ENCODE data around the gene CELA2A.

CELA2A gene

GRCh38 chr1:15449567-15449966, 7.0 kb upstream of the CELA2A start:
- Histone ChIP-seq H3K36me3 (no peaks in the 10 kb centered on the region), H3K27ac (no peak overlapping the region), H3K4me1 (no peaks in the 10 kb centered on the region), H3K27me3 (peaks cover 0 to 25% of the 10 kb centered on the region in 2 donors), H3K9me3 (no peaks in the 10 kb centered on the region), H3K4me3 (no peak overlapping the region)
- intact Hi-C loops (cut with DNase I; ENCODE audit: low total_unique reads) = no loop called here
- DNase-seq = no peak
- no peak for TF ChIP-seq CTCF (IDR thresholded peaks at IDR 0.05)

- Histone ChIP-seq H3K4me3 (no peak overlapping the region), H3K36me3 (no peaks in the 10 kb centered on the region), H3K9me3 (no peaks in the 10 kb centered on the region), H3K27me3 (peaks cover 0 to 21% of the 10 kb centered on the region in 2 donors), H3K27ac (no peak overlapping the region), H3K4me1 (no peaks in the 10 kb centered on the region)
- no peak for TF ChIP-seq CTCF (IDR thresholded peaks at IDR 0.05)
- intact Hi-C loops (cut with DNase I; ENCODE audit: low total_unique reads) = no loop called here
- DNase-seq = no peak
Measured at GRCh38 chr1:15451014-15451722, 5.4 kb upstream of the CELA2A start.

GRCh38 chr1:15452216-15452615, 4.3 kb upstream of the CELA2A start:
- no peaks in the 10 kb centered on the region for H3K36me3 ChIP-seq
- no peak overlapping the region for H3K4me3 ChIP-seq
- H3K9me3 ChIP-seq = no peaks in the 10 kb centered on the region
- peaks cover 0 to 10% of the 10 kb centered on the region in 2 donors for H3K27me3 ChIP-seq
- no peak for TF ChIP-seq CTCF (IDR thresholded peaks at IDR 0.05)
- H3K27ac ChIP-seq = no peak overlapping the region
- intact Hi-C loops (cut with DNase I; ENCODE audit: low total_unique reads) = no loop called here
- no peak for DNase-seq
- no peaks in the 10 kb centered on the region for H3K4me1 ChIP-seq

- intact Hi-C loops (cut with DNase I; ENCODE audit: low total_unique reads) = no loop called here
- TF ChIP-seq CTCF (IDR thresholded peaks at IDR 0.05) = no peak
- DNase-seq = no peak
- Histone ChIP-seq H3K4me3 (no peak overlapping the region), H3K36me3 (no peaks in the 10 kb centered on the region), H3K9me3 (no peaks in the 10 kb centered on the region), H3K4me1 (no peaks in the 10 kb centered on the region), H3K27ac (no peak overlapping the region), H3K27me3 (peaks cover 0 to 4% of the 10 kb centered on the region in 2 donors)
Measured at GRCh38 chr1:15452866-15453571, 3.5 kb upstream of the CELA2A start.

- Histone ChIP-seq H3K9me3 (no peaks in the 10 kb centered on the region), H3K27ac (no peak overlapping the region)
- intact Hi-C loops (cut with DNase I; ENCODE audit: low total_unique reads) = no loop called here
Measured at GRCh38 chr1:15453734-15454133, 2.8 kb upstream of the CELA2A start.

More at GRCh38 chr1:15453734-15454133, 2.8 kb upstream of the CELA2A start:
- Histone ChIP-seq H3K36me3 (no peaks in the 10 kb centered on the region), H3K27me3 (peaks cover 0 to 4% of the 10 kb centered on the region in 2 donors), H3K4me1 (no peaks in the 10 kb centered on the region), H3K4me3 (no peak overlapping the region)
- TF ChIP-seq CTCF (IDR thresholded peaks at IDR 0.05) = no peak
- DNase-seq = no peak

All from tibial artery (tissue), 4 donors.